GM12873 (cell line): ENCODE measurements around the gene SNX21.

Experiments used
- CTCF ChIP-seq: IDR thresholded peaks from 2 replicates; pipeline ENCODE4 v1.5.1; 2012; ENCODE audit warnings: low read depth, mild to moderate bottlenecking, moderate library complexity, low read length, control low read depth; ENCODE audit not compliant: insufficient read depth; ENCODE audit errors: missing control alignments

Gene SNX21

GRCh38 chr20:45835825-45836224, 2.2 kb downstream of the SNX21 start:
- TF ChIP-seq CTCF, result no peak

- no peak for TF ChIP-seq CTCF
Observed at GRCh38 chr20:45836841-45837240, 3.2 kb downstream of the SNX21 start.

GRCh38 chr20:45840700-45841198, 7.2 kb downstream of the SNX21 start:
- no peak for TF ChIP-seq CTCF

GRCh38 chr20:45841407-45842129, 8.0 kb downstream of the SNX21 start:
- no peak for TF ChIP-seq CTCF

- TF ChIP-seq CTCF, result no peak
Observed at GRCh38 chr20:45842169-45842812, 8.7 kb downstream of the SNX21 start.

- no peak for TF ChIP-seq CTCF
Observed at GRCh38 chr20:45843506-45843905, 9.9 kb downstream of the SNX21 start.

- TF ChIP-seq CTCF, result no peak
Observed at GRCh38 chr20:45845452-45845851, 11.9 kb downstream of the SNX21 start.
